HAP-1 (cell line): ENCODE measurements around the gene ZNF23.

ENCODE experiments used
- DNase-seq, 2 experiments: peaks; one replicate each; pipeline ENCODE4 v3.0.0-alpha.2; 2016 to 2020; ENCODE audit warnings: low spot score in 2 of 2
- H3K27me3 ChIP-seq: fragments of 250-450 bp; sonication (Bioruptor Pico); 2 replicates; pipeline ENCODE4 v1.5.1; 2020; ENCODE audit warnings: low read depth, mild to moderate bottlenecking, moderate library complexity
- H3K36me3 ChIP-seq: fragments of 250-450 bp; sonication (Bioruptor Pico); replicated peaks from 2 replicates; pipeline ENCODE4 v1.5.1; 2020; ENCODE audit warnings: mild to moderate bottlenecking
- H3K4me1 ChIP-seq: fragments of 250-450 bp; sonication (Bioruptor Pico); 2 replicates; pipeline ENCODE4 v1.5.1; 2020; ENCODE audit warnings: mild to moderate bottlenecking
- H3K4me3 ChIP-seq: fragments of 250-450 bp; sonication (Bioruptor Pico); 2 replicates; pipeline ENCODE4 v1.5.1; 2020; ENCODE audit warnings: mild to moderate bottlenecking, moderate library complexity
- H3K9me3 ChIP-seq: fragments of 250-450 bp; sonication (Bioruptor Pico); 2 replicates; pipeline ENCODE4 v1.5.1; 2020; ENCODE audit warnings: mild to moderate bottlenecking, moderate library complexity
- in situ Hi-C: fragments of 300-500 bp; cut with MboI; formaldehyde crosslinking; loops from 3 replicates; pipeline ENCODE4 v1.14.3; 2020; ENCODE audit warnings: low sequenced_read_pairs, inconsistent platforms, mixed read lengths

Gene ZNF23

DNA sequence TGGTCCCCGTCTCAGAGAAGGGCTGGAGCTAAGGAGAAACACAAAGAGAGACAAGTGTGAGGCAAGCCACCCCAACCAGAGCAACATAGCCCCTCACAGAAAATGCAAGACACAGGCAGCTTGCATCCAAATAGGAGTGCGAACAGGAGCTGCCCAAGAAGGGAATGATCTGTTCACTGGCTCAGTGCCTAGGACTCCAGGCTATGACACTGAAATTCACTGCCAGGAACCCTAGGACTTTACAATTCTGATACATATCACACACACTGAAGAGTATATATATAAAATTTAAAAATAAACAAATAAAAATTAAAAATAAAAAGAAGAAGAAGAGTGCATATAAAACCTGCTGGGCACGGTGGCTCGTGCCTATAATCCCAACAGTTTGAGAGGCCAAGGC, 5.2 kb downstream of the ZNF23 start:
- Histone ChIP-seq H3K4me3 (no peak overlapping the region), H3K9me3 (no peaks in the 10 kb centered on the region), H3K4me1 (peaks cover 7% of the 10 kb centered on the region; the same call in 1 of the 2 replicates), H3K36me3 (peaks cover 3% of the 10 kb centered on the region), H3K27me3 (no peaks in the 10 kb centered on the region)
- no peak for DNase-seq
- in situ Hi-C loops, result no loop called here

DNA sequence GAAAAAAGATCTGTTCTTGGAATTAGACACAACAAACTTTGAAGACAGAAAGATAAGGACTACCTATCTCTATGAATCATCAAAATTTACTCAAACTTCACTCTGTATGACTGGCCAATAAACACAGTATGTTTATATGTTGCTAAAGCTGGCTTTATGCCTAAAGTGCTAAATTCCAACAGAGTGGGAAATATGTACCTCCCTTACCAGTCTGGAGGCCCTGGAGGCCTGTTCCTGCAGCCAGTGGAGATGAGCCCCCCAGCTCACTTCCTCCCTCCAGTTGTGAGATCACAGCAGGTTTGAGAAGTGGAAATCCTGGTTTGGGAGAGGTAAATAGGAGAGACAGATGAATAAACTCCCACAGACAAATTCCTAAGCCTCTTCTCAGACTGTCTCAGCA, 9.0 kb downstream of the ZNF23 start:
- Histone ChIP-seq H3K9me3 (peaks cover 16% of the 10 kb centered on the region), H3K27me3 (no peaks in the 10 kb centered on the region), H3K4me1 (no peaks in the 10 kb centered on the region), H3K36me3 (peaks cover 20% of the 10 kb centered on the region), H3K4me3 (no peak overlapping the region)
- DNase-seq, result no peak
- in situ Hi-C loops, result no loop called here

DNA sequence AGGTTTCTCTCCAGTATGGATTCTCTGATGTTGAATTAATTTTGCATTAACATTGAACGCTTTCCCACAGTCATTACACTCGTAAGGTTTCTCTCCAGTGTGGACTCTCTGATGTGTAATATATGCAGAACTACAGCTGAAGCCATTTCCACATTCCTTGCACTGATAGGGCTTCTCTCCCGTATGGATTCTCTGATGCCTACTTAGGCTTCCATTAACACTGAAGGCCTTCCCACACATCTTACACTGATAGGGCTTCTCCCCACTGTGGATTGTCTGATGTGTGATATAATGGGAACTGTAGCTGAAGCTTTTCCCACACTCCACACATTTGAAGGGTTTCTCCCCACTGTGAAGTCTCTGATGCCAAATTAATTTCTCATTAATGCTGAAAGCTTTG, 13.0 kb downstream of the ZNF23 start:
- in situ Hi-C loops, result no loop called here
- Histone ChIP-seq H3K9me3 (peaks cover 16% of the 10 kb centered on the region), H3K27me3 (no peaks in the 10 kb centered on the region), H3K36me3 (peaks cover 20% of the 10 kb centered on the region), H3K4me3 (no peak overlapping the region), H3K4me1 (no peaks in the 10 kb centered on the region)
- no peak for DNase-seq

DNA sequence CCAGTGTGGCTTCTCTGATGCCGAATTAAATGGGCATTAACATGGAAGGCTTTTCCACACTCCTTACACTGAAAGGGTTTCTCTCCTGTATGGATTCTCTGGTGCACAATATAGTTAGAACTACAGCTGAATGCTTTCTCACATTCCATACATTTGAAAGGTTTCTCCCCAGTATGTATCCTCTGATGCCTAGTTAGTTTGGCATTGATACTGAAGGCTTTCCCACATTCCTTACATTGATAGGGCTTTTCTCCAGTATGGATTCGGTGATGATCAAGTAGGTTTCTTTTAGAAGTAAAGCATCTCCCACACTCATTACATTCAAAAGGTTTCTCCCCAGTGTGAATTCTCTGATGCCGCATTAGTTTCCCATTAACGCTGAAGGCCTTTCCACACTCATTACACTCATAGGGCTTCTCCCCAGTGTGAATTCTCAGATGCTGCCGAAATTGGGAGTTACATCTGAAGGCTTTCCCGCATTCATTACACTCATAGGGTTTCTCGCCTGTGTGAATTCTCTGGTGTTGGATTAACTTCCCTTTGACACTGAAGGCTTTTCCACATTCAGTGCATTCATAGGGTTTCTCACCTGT, 13.7 kb downstream of the ZNF23 start:
- H3K36me3 ChIP-seq, result peaks cover 20% of the 10 kb centered on the region

DNA sequence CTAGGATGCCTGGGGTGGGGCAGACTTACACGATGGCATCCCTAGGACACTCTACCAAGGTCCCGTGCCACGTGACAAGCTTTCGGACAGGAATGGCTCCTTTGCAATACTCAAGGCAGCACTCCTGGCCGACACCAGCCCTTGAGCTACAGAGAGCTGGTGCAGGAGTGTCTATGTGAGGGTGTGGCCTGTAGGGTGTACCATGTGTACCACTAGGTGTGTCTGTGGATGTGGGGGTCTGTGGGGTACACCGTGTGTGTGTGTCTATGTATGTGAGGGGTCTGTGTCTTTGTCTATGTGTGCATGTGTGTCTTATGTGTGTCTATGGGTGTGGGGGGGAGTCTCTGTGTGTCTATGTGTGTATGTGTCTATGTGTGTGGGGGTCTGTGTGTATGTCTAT, 18.3 kb downstream of the ZNF23 start:
- in situ Hi-C loops, result no loop called here

More for the DNA sequence above, 13.7 kb downstream of the ZNF23 start:
- no peak overlapping the region for H3K4me3 ChIP-seq
- peaks cover 16% of the 10 kb centered on the region for H3K9me3 ChIP-seq
- in situ Hi-C loops, result no loop called here
- no peaks in the 10 kb centered on the region for H3K4me1 ChIP-seq
- H3K27me3 ChIP-seq, result no peaks in the 10 kb centered on the region
- DNase-seq, result no peak

DNA sequence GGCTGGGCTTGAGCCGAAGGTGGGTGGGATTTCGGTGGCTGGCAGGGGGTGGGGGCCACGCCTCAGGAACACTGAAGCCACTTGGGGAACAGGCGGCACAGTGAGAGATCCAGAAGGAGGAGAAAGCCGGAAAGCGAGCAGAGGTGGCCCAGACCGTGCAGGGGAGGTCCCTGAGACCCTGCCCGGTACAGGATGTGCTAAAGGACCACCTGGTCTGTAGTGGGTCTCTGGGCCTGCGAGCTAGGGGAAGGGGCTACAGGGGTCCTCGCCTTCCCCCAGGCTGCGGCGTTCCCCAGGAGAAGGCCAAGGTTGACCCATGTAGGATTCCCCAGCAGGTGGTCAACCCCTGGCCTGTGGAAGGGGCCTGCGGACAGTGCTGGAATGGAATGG, 20.0 kb downstream of the ZNF23 start, which contains the start of gene TLE7:
TSS of gene TLE7 (minus strand) at position 4 of the 390 bp plus-strand sequence. CDS start 8,730 bp downstream, outside the sequence.
- Histone ChIP-seq H3K4me3 (no peak within 1 kb of the TSS), H3K27me3 (no peaks in the 10 kb centered on the region), H3K4me1 (no peaks in the 10 kb centered on the region), H3K9me3 (no peaks in the 10 kb centered on the region; the same call in 1 of the 2 replicates), H3K36me3 (no peaks in the 10 kb centered on the region)
- in situ Hi-C loops, result no loop called here
- DNase-seq, result no peak

More for the DNA sequence above, 18.3 kb downstream of the ZNF23 start:
- H3K4me1 ChIP-seq, result no peaks in the 10 kb centered on the region
- no peak overlapping the region for H3K4me3 ChIP-seq
- H3K27me3 ChIP-seq, result no peaks in the 10 kb centered on the region
- no peak for DNase-seq
- peaks cover 7% of the 10 kb centered on the region for H3K9me3 ChIP-seq
- H3K36me3 ChIP-seq, result peaks cover under 1% of the 10 kb centered on the region; the same call in 1 of the 2 replicates

DNA sequence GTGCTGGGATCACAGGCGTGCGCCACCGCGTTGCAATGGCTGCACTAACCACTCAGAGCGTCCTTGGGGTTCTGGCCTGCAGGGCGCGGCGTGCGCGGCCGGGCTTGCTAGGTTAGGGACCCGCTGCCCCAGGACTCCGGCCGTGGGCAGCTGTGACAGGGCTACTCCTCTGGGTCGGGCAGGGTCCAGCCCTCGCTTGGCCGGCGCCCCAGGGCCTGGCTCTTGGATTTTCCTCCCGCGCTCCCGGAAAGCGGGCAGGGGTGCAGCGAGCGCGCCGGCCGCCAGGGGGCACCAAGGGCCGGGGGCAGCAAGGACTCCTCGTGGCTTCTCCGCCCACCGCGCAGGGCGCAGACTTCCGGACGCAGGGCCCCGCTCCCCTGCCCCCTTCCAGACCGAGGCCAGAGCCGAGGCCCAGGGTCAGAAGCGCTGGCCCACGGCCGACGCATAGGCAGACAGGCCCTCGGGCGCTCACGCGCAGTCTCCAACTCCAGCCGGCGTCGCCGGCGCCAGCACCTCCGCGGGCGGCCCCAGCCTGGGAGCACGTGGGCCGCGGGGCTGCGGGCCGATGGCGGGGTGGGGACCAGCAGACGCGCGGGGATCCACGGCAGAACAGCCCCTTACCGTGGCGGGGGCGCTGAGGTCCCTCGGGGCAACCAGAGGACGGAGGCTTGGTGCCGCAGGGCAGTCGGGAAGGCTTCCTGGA, 20.5 kb downstream of the ZNF23 start:
- peak in 1 of 2 experiments; percentile 24 for DNase-seq
- H3K4me3 ChIP-seq, result no peak overlapping the region
- no peaks in the 10 kb centered on the region for H3K27me3 ChIP-seq
- no peaks in the 10 kb centered on the region for H3K9me3 ChIP-seq
- no peaks in the 10 kb centered on the region for H3K4me1 ChIP-seq
- H3K36me3 ChIP-seq, result no peaks in the 10 kb centered on the region
- in situ Hi-C loops, result no loop called here

DNA sequence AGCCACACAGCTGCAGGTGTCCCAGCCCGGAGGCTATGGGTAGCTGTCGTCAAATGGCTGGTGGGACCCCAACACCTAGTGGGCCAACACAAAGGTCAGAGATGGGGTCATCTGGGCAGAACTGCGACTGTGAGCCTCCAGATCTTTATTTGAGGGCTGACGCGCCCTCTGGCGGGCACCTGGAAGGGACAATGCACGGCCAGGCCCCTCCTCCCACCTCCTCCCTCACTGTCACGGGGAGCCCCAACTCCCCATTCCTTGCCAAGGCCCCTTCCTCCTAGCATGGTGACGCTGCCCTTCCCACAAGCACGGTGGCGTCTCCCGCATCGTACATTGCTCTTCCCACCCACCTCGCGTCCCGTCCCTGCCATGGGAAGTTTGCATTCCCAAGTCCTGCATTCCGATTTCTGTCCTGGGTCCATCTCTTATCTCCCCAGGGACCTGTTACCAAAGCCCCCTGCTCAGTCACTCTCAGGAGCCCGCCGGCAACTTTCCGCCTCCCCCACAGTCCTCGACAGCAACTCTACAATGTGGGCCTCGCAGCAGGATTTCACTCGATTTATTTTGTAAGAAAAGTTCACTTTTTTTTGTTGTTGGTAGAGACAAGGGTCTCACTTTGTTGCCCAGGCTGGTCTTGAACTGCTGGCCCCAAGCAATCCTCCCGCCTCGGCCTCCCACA, 21.2 kb downstream of the ZNF23 start:
- Histone ChIP-seq H3K36me3 (no peaks in the 10 kb centered on the region), H3K4me1 (no peaks in the 10 kb centered on the region), H3K27me3 (no peaks in the 10 kb centered on the region), H3K9me3 (no peaks in the 10 kb centered on the region), H3K4me3 (no peak overlapping the region)
- DNase-seq, result peak in 1 of 2 experiments; percentile 14
- in situ Hi-C loops, result no loop called here

DNA sequence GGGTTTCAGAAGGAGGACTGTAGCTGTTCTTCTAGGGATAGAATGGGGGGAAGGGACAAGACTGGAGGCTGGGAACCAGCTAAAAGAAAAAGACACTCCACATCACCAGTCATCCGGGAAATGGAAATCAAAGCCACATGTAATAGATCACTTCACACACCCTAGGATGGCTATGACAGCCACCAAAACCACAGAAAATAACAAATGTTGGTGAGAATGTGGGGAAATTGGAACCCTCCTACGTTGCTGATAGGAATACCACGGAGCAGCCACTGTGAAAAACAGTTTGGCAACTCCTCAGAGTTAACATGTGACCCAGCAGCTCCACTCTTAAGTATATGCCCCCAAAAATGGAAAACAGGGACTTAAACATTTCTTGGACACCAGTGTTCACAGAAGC, 22.5 kb downstream of the ZNF23 start:
- H3K27me3 ChIP-seq, result no peaks in the 10 kb centered on the region
- H3K4me1 ChIP-seq, result no peaks in the 10 kb centered on the region
- H3K4me3 ChIP-seq, result no peak overlapping the region
- no peak for DNase-seq
- no peaks in the 10 kb centered on the region for H3K9me3 ChIP-seq
- no peaks in the 10 kb centered on the region for H3K36me3 ChIP-seq
- in situ Hi-C loops, result no loop called here

DNA sequence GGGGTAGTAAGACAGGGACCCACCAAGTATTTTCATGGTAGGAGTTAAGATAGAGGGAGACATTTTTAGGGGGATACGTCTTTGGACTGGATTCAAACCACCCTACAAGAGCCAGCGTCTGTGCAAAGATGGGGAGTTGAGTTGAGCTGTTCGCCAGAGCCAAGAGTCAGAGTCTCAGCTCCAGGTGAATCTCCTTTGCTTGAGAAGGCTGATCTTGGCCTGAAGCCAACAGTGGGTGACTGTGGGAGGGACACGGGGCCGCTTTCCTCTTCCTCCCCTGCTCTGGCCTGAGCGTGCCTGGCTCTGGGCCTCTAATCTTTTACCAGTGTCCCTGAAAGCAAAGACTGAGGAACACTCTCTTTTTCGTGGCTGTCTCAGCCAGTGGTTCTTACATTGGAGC, 25.6 kb downstream of the ZNF23 start:
- DNase-seq, result no peak
- Histone ChIP-seq H3K9me3 (no peaks in the 10 kb centered on the region), H3K27me3 (no peaks in the 10 kb centered on the region), H3K36me3 (no peaks in the 10 kb centered on the region), H3K4me1 (no peaks in the 10 kb centered on the region), H3K4me3 (no peak overlapping the region)
- in situ Hi-C loops, result no loop called here

DNA sequence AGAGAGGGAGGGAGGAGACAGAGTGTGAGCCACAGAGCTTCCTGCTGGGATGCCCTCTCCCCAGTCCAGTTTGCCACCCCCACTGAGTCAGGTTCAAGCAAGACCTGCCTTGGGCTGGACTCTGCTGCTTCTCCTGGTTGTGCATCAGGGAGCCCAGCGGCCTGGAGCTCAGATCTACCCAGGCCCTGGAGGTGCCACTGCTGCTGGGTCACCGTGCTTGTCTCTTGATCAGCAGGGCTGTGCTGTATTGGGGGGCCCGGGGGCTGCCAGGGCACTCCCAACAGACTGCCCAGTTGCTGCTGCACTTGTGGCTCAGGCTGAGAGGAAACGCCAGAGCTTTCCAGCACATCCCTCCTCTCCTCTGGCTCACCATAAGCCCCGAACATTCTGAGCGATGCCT, 29.1 kb downstream of the ZNF23 start:
- in situ Hi-C loops, result no loop called here
- H3K4me3 ChIP-seq, result no peak overlapping the region
- H3K36me3 ChIP-seq, result no peaks in the 10 kb centered on the region
- DNase-seq, result no peak
- no peaks in the 10 kb centered on the region for H3K9me3 ChIP-seq
- H3K4me1 ChIP-seq, result no peaks in the 10 kb centered on the region
- H3K27me3 ChIP-seq, result no peaks in the 10 kb centered on the region

DNA sequence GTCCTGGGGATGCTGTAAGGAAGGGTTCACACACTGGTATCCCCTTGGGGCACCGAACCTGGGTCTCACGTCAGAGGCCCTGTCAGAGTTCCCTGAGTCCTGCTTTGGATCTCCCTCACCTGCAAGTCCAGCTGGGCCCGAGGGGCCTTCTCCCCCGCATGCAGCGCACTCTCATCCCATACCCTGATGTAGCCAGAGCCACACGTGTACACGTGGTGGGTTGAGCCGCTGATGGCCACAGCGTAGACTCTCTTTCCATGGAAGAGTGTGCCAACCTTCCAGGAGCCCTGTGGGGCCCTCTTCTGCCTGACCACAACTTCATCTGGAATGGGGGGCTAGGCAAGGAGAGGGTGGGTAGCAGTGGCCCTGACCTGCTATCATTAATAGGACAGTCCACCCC, 30.1 kb downstream of the ZNF23 start:
- H3K4me3 ChIP-seq, result no peak overlapping the region
- no peaks in the 10 kb centered on the region for H3K4me1 ChIP-seq
- H3K27me3 ChIP-seq, result no peaks in the 10 kb centered on the region
- DNase-seq, result no peak
- no peaks in the 10 kb centered on the region for H3K9me3 ChIP-seq
- no peaks in the 10 kb centered on the region for H3K36me3 ChIP-seq
- in situ Hi-C loops, result no loop called here

DNA sequence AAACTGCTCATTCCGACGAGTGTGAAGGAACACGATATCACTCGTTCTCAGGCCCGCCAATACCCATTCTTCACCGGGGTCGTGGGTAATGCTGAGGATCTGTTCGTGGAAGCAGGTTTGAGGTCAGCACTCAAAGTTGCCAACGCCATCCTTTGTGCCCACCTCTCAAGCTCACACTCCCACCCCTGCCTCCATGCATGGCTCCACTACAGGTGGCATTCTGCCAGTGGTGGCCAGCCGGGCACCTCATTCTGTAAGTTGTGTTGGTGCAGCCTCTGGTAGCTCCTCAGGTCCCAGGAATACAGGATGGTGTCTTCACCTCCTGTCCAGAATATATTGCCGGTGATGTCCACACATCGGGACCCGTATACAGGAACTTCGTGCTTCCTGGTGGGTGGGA, 30.9 kb downstream of the ZNF23 start:
- no peak overlapping the region for H3K4me3 ChIP-seq
- DNase-seq, result no peak
- H3K4me1 ChIP-seq, result no peaks in the 10 kb centered on the region
- H3K27me3 ChIP-seq, result peaks cover 1% of the 10 kb centered on the region; the same call in 1 of the 2 replicates
- in situ Hi-C loops, result no loop called here
- no peaks in the 10 kb centered on the region for H3K9me3 ChIP-seq
- no peaks in the 10 kb centered on the region for H3K36me3 ChIP-seq

DNA sequence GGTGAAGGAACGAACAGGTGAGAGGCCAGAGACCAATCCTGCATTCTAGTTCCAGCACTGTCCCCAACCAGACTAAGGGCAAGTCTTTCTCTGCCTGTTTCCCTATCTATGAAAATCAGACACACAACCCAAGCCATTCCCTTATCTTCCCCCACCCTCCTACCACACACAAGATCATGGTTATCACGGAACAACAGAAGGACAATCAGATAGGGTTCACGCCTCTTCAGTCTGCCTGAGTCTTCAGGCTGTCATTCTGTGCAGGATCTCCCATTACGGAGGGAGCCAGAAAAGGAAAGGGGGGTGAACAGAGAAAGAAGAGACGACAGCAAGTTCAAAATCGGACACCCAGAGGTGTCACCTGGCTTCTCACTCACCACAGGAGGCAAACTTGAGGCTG, 31.3 kb downstream of the ZNF23 start:
- no peak for DNase-seq
- H3K4me1 ChIP-seq, result no peaks in the 10 kb centered on the region
- H3K27me3 ChIP-seq, result peaks cover 3% of the 10 kb centered on the region; the same call in 1 of the 2 replicates
- no peaks in the 10 kb centered on the region for H3K36me3 ChIP-seq
- in situ Hi-C loops, result no loop called here
- no peak overlapping the region for H3K4me3 ChIP-seq
- no peaks in the 10 kb centered on the region for H3K9me3 ChIP-seq
